ENCODE results near the gene TCF25.

Gene TCF25

DNA sequence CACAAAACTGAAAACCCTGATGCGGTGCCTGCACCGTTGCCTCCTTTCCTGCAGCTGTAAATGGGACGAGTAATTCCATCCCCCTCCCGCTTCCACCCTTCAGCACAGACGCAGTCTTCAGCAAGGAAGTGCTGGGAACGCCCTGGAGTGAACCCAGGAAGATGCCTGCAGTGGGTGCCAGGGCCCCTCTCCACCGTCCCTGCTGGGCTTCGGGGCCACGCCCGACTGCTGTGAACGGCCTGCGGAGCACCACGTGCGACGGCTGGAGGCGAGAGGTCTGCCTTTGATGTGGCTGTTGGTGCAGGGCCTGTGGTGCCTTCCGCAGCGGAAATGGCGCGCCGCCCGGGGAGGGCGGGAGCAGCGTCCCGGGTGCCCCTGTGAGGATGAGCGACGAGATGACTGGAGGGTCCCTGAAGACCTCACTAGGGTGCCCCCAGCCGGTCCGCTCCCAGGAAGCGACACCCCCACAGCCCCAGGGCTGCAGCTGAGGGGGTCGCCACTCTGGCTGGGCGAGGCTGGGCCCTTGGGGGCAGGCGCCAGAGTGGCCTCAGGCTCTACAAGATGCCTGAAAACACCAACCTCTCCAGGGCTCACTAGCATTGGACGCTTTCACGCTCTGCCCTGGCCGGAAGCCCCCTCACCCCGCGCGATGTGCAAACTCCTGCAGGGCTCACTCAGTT is 44.5 kb downstream of the TCF25 start:
- Histone ChIP-seq H3K9me2 (replicated peaks; ENCODE audit: insufficient read depth, low read length) (no peaks in the 10 kb centered on the region), H3K4me2 (ENCODE audit: low read depth, low read length, poor library complexity, severe bottlenecking) (peak overlapping the region; percentile 63), H3K9ac (ENCODE audit: low read length) (peak overlapping the region; percentile 55), H3K79me2 (ENCODE audit: insufficient read depth, low read length) (no peaks in the 10 kb centered on the region), H3K9me3 (ENCODE audit: insufficient read depth, low read length) (no peaks in the 10 kb centered on the region), H3K27me3 (ENCODE audit: low read length) (no peaks in the 10 kb centered on the region), H3F3A (ENCODE audit: insufficient read depth) (peaks cover 5% of the 10 kb centered on the region; the same call in 1 of the 2 replicates), H3K36me3 (ENCODE audit: low read length) (no peaks in the 10 kb centered on the region), H3K27ac (ENCODE audit: low read depth, low read length) (peak overlapping the region; percentile 82), H2AFZ (ENCODE audit: low read depth, low read length, severe bottlenecking) (peak overlapping the region; percentile 53), H4K20me1 (ENCODE audit: low read depth, low read length) (no peaks in the 10 kb centered on the region), H3K4me3 (ENCODE audit: insufficient read depth, low read length, poor library complexity, severe bottlenecking) (peak overlapping the region; percentile 42)
- no peak for TF ChIP-seq EZH2phosphoT487 (conservative IDR thresholded peaks at IDR 0.05; ENCODE audit: low read length)
- TF ChIP-seq CTCF (IDR thresholded peaks at IDR 0.05; ENCODE audit: insufficient read depth, low read length, poor library complexity, severe bottlenecking), result no peak

GRCh38 chr16:89918453-89919347 is 45.3 kb downstream of the TCF25 start, which contains the start of gene MC1R:
Gene MC1R (plus strand): TSS chr16:89918862. CDS start chr16:89919259, 397 bp downstream.
- H3K36me3 ChIP-seq (ENCODE audit: low read length), result no peaks in the 10 kb centered on the region
- H3F3A ChIP-seq (ENCODE audit: insufficient read depth), result peaks cover 5% of the 10 kb centered on the region; the same call in 1 of the 2 replicates
- peak within 1 kb of the TSS; percentile 55 for H3K9ac ChIP-seq (ENCODE audit: low read length)
- peak within 1 kb of the TSS; percentile 42 for H3K4me3 ChIP-seq (ENCODE audit: insufficient read depth, low read length, poor library complexity, severe bottlenecking)
- H3K4me2 ChIP-seq (ENCODE audit: low read depth, low read length, poor library complexity, severe bottlenecking), result peak within 1 kb of the TSS; percentile 63
- H3K27ac ChIP-seq (ENCODE audit: low read depth, low read length), result peak within 1 kb of the TSS; percentile 82
- TF ChIP-seq EZH2phosphoT487 (conservative IDR thresholded peaks at IDR 0.05; ENCODE audit: low read length), result no peak
- peak; percentile 76 for TF ChIP-seq CTCF (IDR thresholded peaks at IDR 0.05; ENCODE audit: insufficient read depth, low read length, poor library complexity, severe bottlenecking)
- H3K27me3 ChIP-seq (ENCODE audit: low read length), result no peaks in the 10 kb centered on the region
- H4K20me1 ChIP-seq (ENCODE audit: low read depth, low read length), result no peaks in the 10 kb centered on the region
- H3K9me3 ChIP-seq (ENCODE audit: insufficient read depth, low read length), result no peaks in the 10 kb centered on the region
- no peaks in the 10 kb centered on the region for H3K9me2 ChIP-seq (replicated peaks; ENCODE audit: insufficient read depth, low read length)
- H3K79me2 ChIP-seq (ENCODE audit: insufficient read depth, low read length), result no peaks in the 10 kb centered on the region
- peak within 1 kb of the TSS; percentile 53 for H2AFZ ChIP-seq (ENCODE audit: low read depth, low read length, severe bottlenecking)

- Histone ChIP-seq H3F3A (ENCODE audit: insufficient read depth) (peaks cover 5% of the 10 kb centered on the region; the same call in 1 of the 2 replicates), H3K79me2 (ENCODE audit: insufficient read depth, low read length) (no peaks in the 10 kb centered on the region), H4K20me1 (ENCODE audit: low read depth, low read length) (no peaks in the 10 kb centered on the region), H3K27ac (ENCODE audit: low read depth, low read length) (no peak overlapping the region), H3K4me2 (ENCODE audit: low read depth, low read length, poor library complexity, severe bottlenecking) (no peak overlapping the region), H3K9me3 (ENCODE audit: insufficient read depth, low read length) (no peaks in the 10 kb centered on the region), H3K27me3 (ENCODE audit: low read length) (no peaks in the 10 kb centered on the region), H3K4me3 (ENCODE audit: insufficient read depth, low read length, poor library complexity, severe bottlenecking) (no peak overlapping the region), H3K36me3 (ENCODE audit: low read length) (no peaks in the 10 kb centered on the region), H3K9me2 (replicated peaks; ENCODE audit: insufficient read depth, low read length) (no peaks in the 10 kb centered on the region), H2AFZ (ENCODE audit: low read depth, low read length, severe bottlenecking) (no peak overlapping the region), H3K9ac (ENCODE audit: low read length) (no peak overlapping the region)
- no peak for TF ChIP-seq EZH2phosphoT487 (conservative IDR thresholded peaks at IDR 0.05; ENCODE audit: low read length)
- TF ChIP-seq CTCF (IDR thresholded peaks at IDR 0.05; ENCODE audit: insufficient read depth, low read length, poor library complexity, severe bottlenecking), result no peak
These were observed 46.4 kb downstream of the TCF25 start for GRCh38 chr16:89919535-89920406.

Data from SU-DHL-6 (cell line).